NCI-H2196 treated with DMSO at 0.1 percent for 48 hours (cell line): Measurements from ENCODE around the gene PDHX.
"Not testable (repeated sequence)": the region's sequence is repeated elsewhere in the genome, so short reads cannot be mapped to it uniquely, and the experiment has no call there.

Experiments
- DNase-seq: peaks from one replicate; lab custom pipeline; 2025; ENCODE audit not compliant: unreplicated experiment; lab: John Stamatoyannopoulos, UW

Gene PDHX

DNA sequence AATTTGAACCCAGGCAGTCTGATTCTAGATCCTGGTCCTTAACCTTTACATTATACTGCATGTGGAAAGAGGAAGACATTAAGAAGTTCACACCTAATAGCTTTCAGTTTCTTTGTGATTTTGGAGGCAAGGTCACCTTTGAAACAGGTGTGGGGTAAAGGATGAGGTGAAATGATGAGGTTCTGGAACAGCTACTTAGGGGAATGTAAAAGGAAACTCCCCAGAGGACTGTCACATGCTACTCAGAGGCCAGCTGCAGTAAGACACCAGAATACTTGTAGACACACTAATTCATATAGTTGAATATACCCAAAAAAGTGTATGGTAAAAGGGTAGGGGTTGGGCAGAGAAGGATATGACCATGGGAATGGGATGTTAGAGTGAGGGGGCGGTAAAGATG is 5.6 kb upstream of the PDHX start:
- DNase-seq, result no peak

DNA sequence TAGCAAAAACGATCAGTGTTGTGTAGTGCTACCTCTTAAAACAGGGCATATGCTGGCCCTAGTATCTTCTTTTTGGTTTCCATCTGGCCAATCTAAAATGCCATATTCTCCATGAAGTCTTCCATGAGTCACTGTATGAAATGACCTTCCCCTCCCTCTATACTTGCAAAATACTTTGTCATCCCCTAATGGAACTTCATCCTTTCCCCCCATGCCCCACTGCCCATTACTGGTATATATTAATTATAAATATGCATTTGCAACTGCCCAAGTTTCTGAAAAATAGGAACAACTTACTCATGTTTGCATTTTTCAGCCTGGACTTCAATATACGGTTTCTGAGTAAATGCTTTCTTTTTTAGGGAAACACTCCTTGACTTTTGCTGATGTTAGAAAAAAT is 4.7 kb upstream of the PDHX start:
- no peak for DNase-seq

- DNase-seq, result not testable (repeated sequence)
Measured at GRCh38 chr11:34913556-34913955, 2.9 kb upstream of the PDHX start.

- DNase-seq, result no peak
Measured at GRCh38 chr11:34915136-34916014, 1.0 kb upstream of the PDHX start.

GRCh38 chr11:34916843-34917770 is 689 bp downstream of the PDHX start:
- DNase-seq, result no peak

- DNase-seq, result no peak
Measured at GRCh38 chr11:34921156-34921555, 4.7 kb downstream of the PDHX start.

- no peak for DNase-seq
Measured at GRCh38 chr11:34924714-34925113, 8.3 kb downstream of the PDHX start.

GRCh38 chr11:34926101-34926830 is 9.8 kb downstream of the PDHX start:
- DNase-seq, result peak; percentile 40

GRCh38 chr11:34926831-34927132 is 10.4 kb downstream of the PDHX start:
- DNase-seq, result no peak

DNA sequence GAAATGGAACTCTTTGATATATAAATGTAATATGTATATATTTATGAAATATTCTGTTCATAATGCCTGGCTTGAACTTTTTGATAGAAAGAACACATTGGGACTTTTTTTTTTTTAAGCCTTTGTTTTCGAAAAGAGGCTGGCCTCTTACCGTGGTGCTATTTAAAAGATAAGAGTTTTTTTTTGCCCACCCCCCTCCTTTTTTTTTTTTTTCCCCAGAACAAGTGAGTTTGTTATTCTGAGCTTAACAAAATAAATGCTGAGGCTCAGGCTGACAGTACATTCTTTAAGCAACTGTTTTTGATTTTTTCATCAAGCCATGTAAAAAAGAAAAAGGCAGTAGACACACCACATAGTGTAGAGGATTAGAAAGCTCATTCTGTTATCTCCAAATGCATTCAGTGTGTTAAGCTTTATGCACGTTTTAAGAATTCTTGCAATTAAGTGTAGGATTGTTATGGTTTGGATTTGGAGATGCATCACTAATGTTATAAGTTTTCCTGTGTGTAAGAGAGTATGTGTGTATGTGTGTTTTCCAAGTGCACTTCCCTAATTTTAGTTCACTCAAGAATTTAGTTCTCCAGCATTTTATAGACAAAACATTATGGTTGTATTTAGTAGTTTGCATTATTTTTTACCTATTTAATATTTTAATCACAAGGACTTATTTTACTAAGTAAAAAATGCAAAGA is 12.0 kb downstream of the PDHX start:
- no peak for DNase-seq

DNA sequence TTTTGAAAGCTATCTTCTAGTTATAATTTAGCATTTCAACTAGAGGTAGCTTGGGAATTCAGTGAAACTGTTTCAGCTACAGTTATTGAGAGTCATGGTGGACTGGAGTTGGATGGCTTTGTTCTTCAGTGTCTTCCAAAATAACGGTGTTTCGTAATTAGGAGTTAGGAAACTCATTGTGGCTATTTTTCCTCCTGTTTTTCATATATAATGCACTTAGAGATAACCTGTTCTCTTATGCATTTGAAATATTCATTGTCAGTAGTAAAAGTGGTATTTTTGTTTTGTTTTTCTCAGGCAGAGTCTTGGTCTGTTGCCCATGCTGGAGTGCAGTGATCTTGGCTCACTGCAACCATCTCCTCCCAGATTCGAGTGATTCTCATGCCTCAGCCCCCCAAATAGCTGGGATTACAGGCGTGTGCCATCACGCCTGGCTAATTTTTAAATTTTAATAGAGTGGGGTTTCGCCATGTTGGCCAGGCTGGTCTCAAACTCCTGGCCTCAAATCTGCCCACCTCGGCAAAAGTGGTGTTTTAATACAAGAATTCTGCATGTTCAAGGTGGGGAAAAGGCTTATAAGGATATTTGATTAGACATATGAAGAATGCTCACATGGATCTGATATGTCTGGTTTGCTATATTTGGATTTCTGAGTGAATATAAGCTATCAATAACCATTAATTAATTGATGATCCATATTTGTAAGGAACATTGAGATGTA is 12.7 kb downstream of the PDHX start:
- no peak for DNase-seq

GRCh38 chr11:34929794-34930763 is 13.7 kb downstream of the PDHX start:
- DNase-seq, result no peak

- DNase-seq, result no peak
Measured at GRCh38 chr11:34936945-34937629, 20.7 kb downstream of the PDHX start.

GRCh38 chr11:34938611-34939010 is 22.2 kb downstream of the PDHX start:
- DNase-seq, result no peak

- DNase-seq, result no peak
Measured at GRCh38 chr11:34940026-34940677, 23.7 kb downstream of the PDHX start.

- no peak for DNase-seq
Measured at GRCh38 chr11:34941688-34942087, 25.3 kb downstream of the PDHX start.

GRCh38 chr11:34944692-34945091 is 28.3 kb downstream of the PDHX start:
- no peak for DNase-seq

DNA sequence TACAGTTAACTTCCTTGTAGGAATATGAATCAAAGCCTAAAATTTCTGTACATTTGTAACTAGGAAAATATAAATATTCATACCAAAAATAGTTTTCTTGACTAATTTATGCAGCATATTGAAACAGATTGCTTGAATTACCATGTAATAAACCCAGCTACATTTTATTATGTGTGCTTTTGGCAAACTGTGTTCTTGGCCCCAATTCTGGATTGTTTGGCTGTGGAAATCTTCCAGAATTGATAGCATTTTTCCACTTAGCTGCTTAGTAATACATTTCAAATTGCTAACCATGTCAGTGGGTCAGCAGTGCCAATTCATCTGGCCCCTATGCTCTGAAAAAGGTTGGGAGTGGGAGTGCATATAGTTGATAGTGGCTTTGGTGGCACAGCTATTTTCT is 32.3 kb downstream of the PDHX start:
- no peak for DNase-seq
